K562 (cell line): ENCODE data around the gene GNAI2. TPM values are rescaled to one million over a fixed set of nuclear protein-coding genes. Genes with fewer than 3 reads are reported as not detected.
A peak's percentile ranks its signal among the peaks of the same experiment; 100 is the strongest.

Experiments used
- ATF7 ChIP-seq: fragments of 450-650 bp; IDR thresholded peaks from 2 replicates; pipeline ENCODE4 v1.7.1; 2014; ENCODE audit warnings: mild to moderate bottlenecking, moderate library complexity
- CBX3 ChIP-seq, 2 experiments: IDR thresholded peaks; 1 replicate in 1 of 2; 2 replicates in 1 of 2; pipeline ENCODE4 v1.6.1; 2012; ENCODE audit warnings: inconsistent platforms in 2 of 2, low read length in 2 of 2, borderline replicate concordance in 1 of 2, control low read depth in 1 of 2
- CCNT2 ChIP-seq: IDR thresholded peaks from 2 replicates; pipeline ENCODE4 v1.6.1; 2011; ENCODE audit warnings: borderline replicate concordance, low read depth, mild to moderate bottlenecking, moderate library complexity, mixed read lengths, low read length; ENCODE audit not compliant: insufficient read length; ENCODE audit errors: extremely low read depth
- CREB1 ChIP-seq, 2 experiments: sonication (generic) in 1 of 2; formaldehyde crosslinking in 1 of 2; IDR thresholded peaks; 2 replicates each; pipeline versions ENCODE4 v1.6.1 to v1.8.0; 2012 to 2022; ENCODE audit warnings: inconsistent platforms in 1 of 2, mild to moderate bottlenecking in 1 of 2, missing genetic modification reagents in 1 of 2, moderate library complexity in 1 of 2
- ERF ChIP-seq: fragments of 450-650 bp; formaldehyde crosslinking; IDR thresholded peaks from 2 replicates; pipeline ENCODE4 v1.4.0; 2020; ENCODE audit warnings: mild to moderate bottlenecking, mixed read lengths
- FOS ChIP-seq: IDR thresholded peaks from 3 replicates; pipeline ENCODE4 v1.6.1; 2011; ENCODE audit not compliant: insufficient read length; ENCODE audit errors: extremely low read depth
- GABPB2 ChIP-seq: fragments of 250-450 bp; sonication (Bioruptor Pico); conservative IDR thresholded peaks from 2 replicates; pipeline ENCODE4 v1.5.1; 2021; ENCODE audit warnings: mild to moderate bottlenecking
- HDAC6 ChIP-seq: IDR thresholded peaks from 2 replicates; pipeline ENCODE4 v1.6.1; 2012; ENCODE audit warnings: low read depth, mild to moderate bottlenecking, control low read depth, inconsistent platforms, low read length, moderate library complexity
- MCM2 ChIP-seq: fragments of 450-650 bp; IDR thresholded peaks from 2 replicates; pipeline ENCODE4 v1.6.1; 2017; ENCODE audit warnings: low read depth, mild to moderate bottlenecking
- NFE2 ChIP-seq: IDR thresholded peaks from 2 replicates; pipeline ENCODE4 v1.6.1; 2014; ENCODE audit warnings: antibody characterized with exemption, low read depth
- NR2F6 ChIP-seq: fragments of 450-650 bp; formaldehyde crosslinking; IDR thresholded peaks from 2 replicates; pipeline ENCODE4 v1.4.0; 2020; ENCODE audit warnings: mild to moderate bottlenecking
- PHF21A ChIP-seq: fragments of 450-650 bp; IDR thresholded peaks from 2 replicates; pipeline ENCODE4 v1.6.1; 2017; ENCODE audit warnings: low read depth, borderline replicate concordance
- SMARCE1 ChIP-seq: fragments of 450-650 bp; IDR thresholded peaks from 2 replicates; pipeline ENCODE4 v1.7.1; 2016; ENCODE audit warnings: mild to moderate bottlenecking
- SRSF9 ChIP-seq: fragments of 200-400 bp; formaldehyde crosslinking; IDR thresholded peaks from 2 replicates; pipeline ENCODE4 v1.6.1; 2017; ENCODE audit warnings: low read depth, low read length, borderline replicate concordance
- ZNF184 ChIP-seq: sonication (generic); formaldehyde crosslinking; IDR thresholded peaks from 2 replicates; pipeline ENCODE4 v1.5.0; 2020; ENCODE audit warnings: missing genetic modification reagents
- ZNF384 ChIP-seq: IDR thresholded peaks from 2 replicates; pipeline ENCODE4 v1.6.1; 2012; ENCODE audit warnings: low read depth, low read length, improper control_type of control experiment
- ZNF507 ChIP-seq: conservative IDR thresholded peaks from 2 replicates; pipeline ENCODE4 v1.6.1; 2017; ENCODE audit warnings: missing genetic modification characterization, missing compliant biosample characterization
- polyA plus RNA-seq, 8 experiments: library from polyadenylated mRNA; depleted of rRNA in 4 of 8; stranded (reverse) in 5 of 8; unstranded in 3 of 8; fragments of >200 nt; fragmentation: Nextera tagmentation in 2 of 8; fragmentation: Illumina TruSeq in 1 of 8; extraction: Ambion mirVana in 2 of 8; extraction: Trizol in 1 of 8; gene quantifications; 2 replicates each; pipeline versions ENCODE4 v1.2.1 to v1.2.3, GENCODE V29; 2011 to 2014; ENCODE audit warnings: inconsistent platforms in 1 of 8, missing spikeins in 1 of 8
- total RNA-seq, 7 experiments: library from RNA; depleted of rRNA in 6 of 7; stranded (reverse); fragments of >200 nt in 6 of 7; fragmentation: Illumina TruSeq in 2 of 7; extraction: Trizol in 2 of 7; gene quantifications; 2 replicates each; pipeline versions ENCODE4 v1.2.1 to v1.2.3, GENCODE V29; 2011 to 2021; ENCODE audit warnings: low replicate concordance in 1 of 7
- TF ChIP-seq, protein P1 (sequence below): fragments of 450-650 bp; IDR thresholded peaks from 2 replicates; pipeline ENCODE4 v1.6.1; 2016; ENCODE audit warnings: low read depth
- TF ChIP-seq, protein P2 (sequence below): fragments of 250-450 bp; sonication (Bioruptor Pico); IDR thresholded peaks from 2 replicates; pipeline ENCODE4 v1.4.0; 2020; ENCODE audit warnings: mild to moderate bottlenecking, moderate library complexity, borderline replicate concordance

The GNAI2 gene
- total and polyA plus RNA-seq, 9 of the 15 experiments (the other 6 are each of a cell fraction or from before 2014, with no cell fraction given), result 1.1 to 72.2 (median 42.7) TPM

DNA sequence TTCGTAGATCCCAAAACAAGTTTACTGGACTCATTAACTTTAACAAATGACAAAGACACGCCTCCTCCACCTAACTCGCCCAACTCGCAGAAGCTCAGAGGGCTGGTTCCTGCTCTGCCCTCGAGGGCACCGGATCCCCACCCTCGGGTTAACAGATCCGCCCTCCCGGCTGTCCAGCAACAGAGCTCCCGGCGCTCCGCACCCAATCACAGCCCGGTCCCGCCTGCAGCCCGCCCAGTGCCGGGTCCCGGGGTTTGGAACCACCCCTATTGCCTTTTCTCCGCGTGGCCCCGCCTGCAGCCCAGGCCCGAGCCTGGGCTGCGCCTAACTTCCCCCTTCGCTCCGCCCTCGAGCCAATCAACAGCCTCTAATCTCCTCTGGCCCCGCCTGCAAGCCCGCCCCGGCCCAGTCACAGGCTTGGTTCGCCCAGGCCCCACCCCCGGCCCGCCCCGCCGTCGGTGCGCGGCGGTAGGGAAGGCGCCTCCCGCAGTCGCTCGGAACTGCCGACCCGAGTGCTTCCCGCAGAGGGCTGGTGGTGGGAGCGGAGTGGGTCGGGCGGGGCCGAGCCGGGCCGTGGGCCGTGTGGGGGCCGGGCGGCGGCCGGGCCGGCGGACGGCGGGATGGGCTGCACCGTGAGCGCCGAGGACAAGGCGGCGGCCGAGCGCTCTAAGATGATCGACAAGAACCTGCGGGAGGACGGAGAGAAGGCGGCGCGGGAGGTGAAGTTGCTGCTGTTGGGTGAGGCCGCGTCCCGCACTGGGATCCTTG lies at the start of gene GNAI2 (continued):
- TF ChIP-seq SMARCE1 (no peak), ZNF384 (no peak), NFE2 (no peak), ERF (no peak), GABPB2 (CRISPR knock-in tag) (no peak), MCM2 (no peak), HDAC6 (no peak), CCNT2 (peak; percentile 32), ZNF507 (no peak), NR2F6 (no peak), PHF21A (no peak), ZNF184 (no peak), SRSF9 (no peak), FOS (no peak), ATF7 (peak; percentile 23; the same call in 1 of the 2 replicates), CBX3 (IDR thresholded peaks at IDR 0.05; ENCODE audit: borderline replicate concordance in 1 of 2, low read length in 2 of 2) (no peak), CREB1 (IDR thresholded peaks at IDR 0.05) (no peak), CREB1 (CRISPR knock-in tag; IDR thresholded peaks at IDR 0.05) (0 out of 2 replicates have a peak, but pooled peaks have one; percentile 4)
- TF ChIP-seq, protein P1, sequence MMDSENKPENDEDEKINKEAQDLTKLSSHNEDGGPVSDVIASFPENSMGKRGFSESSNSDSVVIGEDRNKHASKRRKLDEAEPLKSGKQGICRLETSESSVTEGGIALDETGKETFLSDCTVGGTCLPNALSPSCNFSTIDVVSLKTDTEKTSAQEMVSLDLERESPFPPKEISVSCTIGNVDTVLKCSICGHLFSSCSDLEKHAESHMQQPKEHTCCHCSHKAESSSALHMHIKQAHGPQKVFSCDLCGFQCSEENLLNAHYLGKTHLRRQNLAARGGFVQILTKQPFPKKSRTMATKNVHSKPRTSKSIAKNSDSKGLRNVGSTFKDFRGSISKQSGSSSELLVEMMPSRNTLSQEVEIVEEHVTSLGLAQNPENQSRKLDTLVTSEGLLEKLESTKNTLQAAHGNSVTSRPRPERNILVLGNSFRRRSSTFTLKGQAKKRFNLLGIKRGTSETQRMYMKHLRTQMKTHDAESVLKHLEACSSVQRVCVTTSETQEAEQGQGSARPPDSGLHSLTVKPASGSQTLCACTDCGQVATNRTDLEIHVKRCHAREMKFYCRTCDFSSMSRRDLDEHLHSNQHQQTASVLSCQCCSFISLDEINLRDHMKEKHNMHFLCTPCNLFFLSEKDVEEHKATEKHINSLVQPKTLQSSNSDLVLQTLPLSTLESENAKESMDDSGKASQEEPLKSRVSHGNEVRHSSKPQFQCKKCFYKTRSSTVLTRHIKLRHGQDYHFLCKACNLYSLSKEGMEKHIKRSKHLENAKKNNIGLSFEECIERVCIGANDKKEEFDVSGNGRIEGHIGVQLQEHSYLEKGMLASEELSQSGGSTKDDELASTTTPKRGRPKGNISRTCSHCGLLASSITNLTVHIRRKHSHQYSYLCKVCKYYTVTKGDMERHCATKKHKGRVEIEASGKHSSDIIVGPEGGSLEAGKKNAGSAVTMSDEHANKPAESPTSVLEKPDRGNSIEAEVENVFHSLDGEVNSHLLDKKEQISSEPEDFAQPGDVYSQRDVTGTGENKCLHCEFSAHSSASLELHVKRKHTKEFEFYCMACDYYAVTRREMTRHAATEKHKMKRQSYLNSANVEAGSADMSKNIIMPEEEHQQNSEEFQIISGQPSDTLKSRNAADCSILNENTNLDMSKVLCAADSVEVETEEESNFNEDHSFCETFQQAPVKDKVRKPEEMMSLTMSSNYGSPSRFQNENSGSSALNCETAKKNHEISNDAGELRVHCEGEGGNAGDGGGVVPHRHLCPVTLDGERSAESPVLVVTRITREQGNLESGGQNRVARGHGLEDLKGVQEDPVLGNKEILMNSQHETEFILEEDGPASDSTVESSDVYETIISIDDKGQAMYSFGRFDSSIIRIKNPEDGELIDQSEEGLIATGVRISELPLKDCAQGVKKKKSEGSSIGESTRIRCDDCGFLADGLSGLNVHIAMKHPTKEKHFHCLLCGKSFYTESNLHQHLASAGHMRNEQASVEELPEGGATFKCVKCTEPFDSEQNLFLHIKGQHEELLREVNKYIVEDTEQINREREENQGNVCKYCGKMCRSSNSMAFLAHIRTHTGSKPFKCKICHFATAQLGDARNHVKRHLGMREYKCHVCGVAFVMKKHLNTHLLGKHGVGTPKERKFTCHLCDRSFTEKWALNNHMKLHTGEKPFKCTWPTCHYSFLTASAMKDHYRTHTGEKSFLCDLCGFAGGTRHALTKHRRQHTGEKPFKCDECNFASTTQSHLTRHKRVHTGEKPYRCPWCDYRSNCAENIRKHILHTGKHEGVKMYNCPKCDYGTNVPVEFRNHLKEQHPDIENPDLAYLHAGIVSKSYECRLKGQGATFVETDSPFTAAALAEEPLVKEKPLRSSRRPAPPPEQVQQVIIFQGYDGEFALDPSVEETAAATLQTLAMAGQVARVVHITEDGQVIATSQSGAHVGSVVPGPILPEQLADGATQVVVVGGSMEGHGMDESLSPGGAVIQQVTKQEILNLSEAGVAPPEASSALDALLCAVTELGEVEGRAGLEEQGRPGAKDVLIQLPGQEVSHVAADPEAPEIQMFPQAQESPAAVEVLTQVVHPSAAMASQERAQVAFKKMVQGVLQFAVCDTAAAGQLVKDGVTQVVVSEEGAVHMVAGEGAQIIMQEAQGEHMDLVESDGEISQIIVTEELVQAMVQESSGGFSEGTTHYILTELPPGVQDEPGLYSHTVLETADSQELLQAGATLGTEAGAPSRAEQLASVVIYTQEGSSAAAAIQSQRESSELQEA, result no peak
- TF ChIP-seq, protein P2, sequence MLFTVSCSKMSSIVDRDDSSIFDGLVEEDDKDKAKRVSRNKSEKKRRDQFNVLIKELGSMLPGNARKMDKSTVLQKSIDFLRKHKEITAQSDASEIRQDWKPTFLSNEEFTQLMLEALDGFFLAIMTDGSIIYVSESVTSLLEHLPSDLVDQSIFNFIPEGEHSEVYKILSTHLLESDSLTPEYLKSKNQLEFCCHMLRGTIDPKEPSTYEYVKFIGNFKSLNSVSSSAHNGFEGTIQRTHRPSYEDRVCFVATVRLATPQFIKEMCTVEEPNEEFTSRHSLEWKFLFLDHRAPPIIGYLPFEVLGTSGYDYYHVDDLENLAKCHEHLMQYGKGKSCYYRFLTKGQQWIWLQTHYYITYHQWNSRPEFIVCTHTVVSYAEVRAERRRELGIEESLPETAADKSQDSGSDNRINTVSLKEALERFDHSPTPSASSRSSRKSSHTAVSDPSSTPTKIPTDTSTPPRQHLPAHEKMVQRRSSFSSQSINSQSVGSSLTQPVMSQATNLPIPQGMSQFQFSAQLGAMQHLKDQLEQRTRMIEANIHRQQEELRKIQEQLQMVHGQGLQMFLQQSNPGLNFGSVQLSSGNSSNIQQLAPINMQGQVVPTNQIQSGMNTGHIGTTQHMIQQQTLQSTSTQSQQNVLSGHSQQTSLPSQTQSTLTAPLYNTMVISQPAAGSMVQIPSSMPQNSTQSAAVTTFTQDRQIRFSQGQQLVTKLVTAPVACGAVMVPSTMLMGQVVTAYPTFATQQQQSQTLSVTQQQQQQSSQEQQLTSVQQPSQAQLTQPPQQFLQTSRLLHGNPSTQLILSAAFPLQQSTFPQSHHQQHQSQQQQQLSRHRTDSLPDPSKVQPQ, result no peak
